ENCODE results near the gene AOPEP.
"Not testable (repeated sequence)": the region's sequence is repeated elsewhere in the genome, so short reads cannot be mapped to it uniquely, and the experiment has no call there.

DNA sequence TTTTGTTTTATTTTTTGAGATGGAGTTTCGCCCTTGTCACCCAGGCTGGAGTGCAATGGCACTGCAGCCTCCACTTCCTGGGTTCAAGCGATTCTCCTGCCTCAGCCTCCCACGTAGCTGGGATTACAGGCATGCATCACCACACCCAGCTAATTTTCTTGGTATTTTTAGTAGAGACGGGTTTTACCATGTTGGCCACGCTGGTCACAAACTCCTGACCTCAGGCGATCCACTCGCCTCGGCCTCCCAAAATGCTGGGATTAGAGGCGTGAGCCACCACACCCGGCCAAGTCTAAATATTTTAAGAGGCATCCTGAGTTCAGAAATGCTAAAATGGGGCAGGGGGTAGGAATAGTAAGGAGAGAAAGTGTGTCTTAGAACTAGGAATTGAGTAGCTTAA lies 122.3 kb downstream of the AOPEP start:
- TF ChIP-seq, protein P1, sequence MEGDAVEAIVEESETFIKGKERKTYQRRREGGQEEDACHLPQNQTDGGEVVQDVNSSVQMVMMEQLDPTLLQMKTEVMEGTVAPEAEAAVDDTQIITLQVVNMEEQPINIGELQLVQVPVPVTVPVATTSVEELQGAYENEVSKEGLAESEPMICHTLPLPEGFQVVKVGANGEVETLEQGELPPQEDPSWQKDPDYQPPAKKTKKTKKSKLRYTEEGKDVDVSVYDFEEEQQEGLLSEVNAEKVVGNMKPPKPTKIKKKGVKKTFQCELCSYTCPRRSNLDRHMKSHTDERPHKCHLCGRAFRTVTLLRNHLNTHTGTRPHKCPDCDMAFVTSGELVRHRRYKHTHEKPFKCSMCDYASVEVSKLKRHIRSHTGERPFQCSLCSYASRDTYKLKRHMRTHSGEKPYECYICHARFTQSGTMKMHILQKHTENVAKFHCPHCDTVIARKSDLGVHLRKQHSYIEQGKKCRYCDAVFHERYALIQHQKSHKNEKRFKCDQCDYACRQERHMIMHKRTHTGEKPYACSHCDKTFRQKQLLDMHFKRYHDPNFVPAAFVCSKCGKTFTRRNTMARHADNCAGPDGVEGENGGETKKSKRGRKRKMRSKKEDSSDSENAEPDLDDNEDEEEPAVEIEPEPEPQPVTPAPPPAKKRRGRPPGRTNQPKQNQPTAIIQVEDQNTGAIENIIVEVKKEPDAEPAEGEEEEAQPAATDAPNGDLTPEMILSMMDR (IDR thresholded peaks at IDR 0.05; ENCODE audit: low read length), result not testable (repeated sequence)
- not testable (repeated sequence) for TF ChIP-seq EZH2 (IDR thresholded peaks at IDR 0.05; ENCODE audit: borderline replicate concordance, low read length)

Measured in OCI-LY1 (cell line).